Calu3 (cell line): Measurements from ENCODE around the gene CDK14. TPM values are rescaled to one million over a fixed set of nuclear protein-coding genes. Genes with fewer than 3 reads are reported as not detected.
"Not testable (repeated sequence)": the region's sequence is repeated elsewhere in the genome, so short reads cannot be mapped to it uniquely, and the experiment has no call there.

Source experiments
- BruUV-seq: library from RNA; stranded (reverse); fragments of 400-500 nt; replicated peaks from 2 replicates; lab custom pipeline; 2021; lab: Mats Ljungman, UMichigan
- CTCF ChIA-PET: fragments of 300-600 bp; sonication (Branson Sonifier 250); formaldehyde crosslinking; loops from one replicate; lab custom pipeline; 2022; ENCODE audit warnings: antibody characterized with exemption; lab: Charles Lee
- DNase-seq: peaks from one replicate; pipeline ENCODE4 v3.0.0; 2022
- H3K27ac Mint-ChIP-seq: one replicate; pipeline ENCODE4 v1.8.0; 2022; ENCODE audit warnings: mixed read lengths; ENCODE audit not compliant: unreplicated experiment
- H3K27me3 Mint-ChIP-seq: one replicate; pipeline ENCODE4 v1.8.0; 2022; ENCODE audit warnings: mixed read lengths; ENCODE audit not compliant: unreplicated experiment
- H3K36me3 Mint-ChIP-seq: one replicate; pipeline ENCODE4 v1.8.0; 2022; ENCODE audit warnings: mild to moderate bottlenecking, moderate library complexity, mixed read lengths; ENCODE audit not compliant: insufficient read depth, unreplicated experiment
- H3K4me1 Mint-ChIP-seq: one replicate; pipeline ENCODE4 v1.8.0; 2022; ENCODE audit warnings: mild to moderate bottlenecking, low read depth, mixed read lengths; ENCODE audit not compliant: unreplicated experiment
- H3K4me3 Mint-ChIP-seq: one replicate; pipeline ENCODE4 v1.8.0; 2022; ENCODE audit warnings: mild to moderate bottlenecking, low read depth, moderate library complexity, mixed read lengths; ENCODE audit not compliant: unreplicated experiment
- H3K9me3 Mint-ChIP-seq: one replicate; pipeline ENCODE4 v1.8.0; 2022; ENCODE audit warnings: low read depth, mixed read lengths; ENCODE audit not compliant: unreplicated experiment
- intact Hi-C: fragments of 100-400 bp; cut with micrococcal nuclease; formaldehyde crosslinking; loops from one replicate; pipeline ENCODE4 v1.10.0; 2022; ENCODE audit not compliant: unreplicated experiment
- total RNA-seq: library from RNA; stranded (reverse); gene quantifications from 2 replicates; pipeline ENCODE4 v1.2.3, GENCODE V29; 2022
- TF ChIP-seq, protein P1 (sequence below): fragments of 200-600 bp; IDR thresholded peaks from one replicate; pipeline ENCODE4 v1.8.0; 2022; ENCODE audit warnings: antibody characterized with exemption; ENCODE audit not compliant: unreplicated experiment

The CDK14 gene
- total RNA-seq, 1 experiment from 2014 or later: 29.4 TPM

DNA sequence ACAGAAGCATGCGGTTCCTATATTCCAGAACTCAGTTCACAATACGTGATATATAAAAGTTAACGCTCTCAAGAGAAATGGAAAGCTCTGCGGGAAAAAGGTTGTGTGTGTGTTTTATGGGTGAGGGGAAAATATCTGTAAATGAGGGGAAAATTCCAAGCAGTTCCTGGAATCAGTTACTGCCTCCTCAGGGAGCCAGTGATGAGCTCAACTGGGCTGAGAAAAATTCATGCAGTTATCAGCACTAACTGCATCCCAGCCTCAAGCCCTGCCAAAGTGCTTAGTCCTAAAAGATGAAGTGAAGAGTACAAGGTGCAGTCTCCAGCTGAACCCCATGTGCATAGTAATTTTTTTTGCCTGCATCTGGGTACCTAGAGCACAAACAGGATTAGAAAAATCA, 191.9 kb downstream of the CDK14 start:
- TF ChIP-seq, protein P1, sequence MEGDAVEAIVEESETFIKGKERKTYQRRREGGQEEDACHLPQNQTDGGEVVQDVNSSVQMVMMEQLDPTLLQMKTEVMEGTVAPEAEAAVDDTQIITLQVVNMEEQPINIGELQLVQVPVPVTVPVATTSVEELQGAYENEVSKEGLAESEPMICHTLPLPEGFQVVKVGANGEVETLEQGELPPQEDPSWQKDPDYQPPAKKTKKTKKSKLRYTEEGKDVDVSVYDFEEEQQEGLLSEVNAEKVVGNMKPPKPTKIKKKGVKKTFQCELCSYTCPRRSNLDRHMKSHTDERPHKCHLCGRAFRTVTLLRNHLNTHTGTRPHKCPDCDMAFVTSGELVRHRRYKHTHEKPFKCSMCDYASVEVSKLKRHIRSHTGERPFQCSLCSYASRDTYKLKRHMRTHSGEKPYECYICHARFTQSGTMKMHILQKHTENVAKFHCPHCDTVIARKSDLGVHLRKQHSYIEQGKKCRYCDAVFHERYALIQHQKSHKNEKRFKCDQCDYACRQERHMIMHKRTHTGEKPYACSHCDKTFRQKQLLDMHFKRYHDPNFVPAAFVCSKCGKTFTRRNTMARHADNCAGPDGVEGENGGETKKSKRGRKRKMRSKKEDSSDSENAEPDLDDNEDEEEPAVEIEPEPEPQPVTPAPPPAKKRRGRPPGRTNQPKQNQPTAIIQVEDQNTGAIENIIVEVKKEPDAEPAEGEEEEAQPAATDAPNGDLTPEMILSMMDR: no peak
- intact Hi-C loops: no loop called here
- Mint-ChIP-seq H3K27ac (no peak overlapping the region), H3K27me3 (no peaks in the 10 kb centered on the region), H3K4me3 (no peak overlapping the region), H3K9me3 (peaks cover 8% of the 10 kb centered on the region), H3K4me1 (no peaks in the 10 kb centered on the region), H3K36me3 (no peaks in the 10 kb centered on the region)
- BruUV-seq: no TSS peak
- DNase-seq: no peak
- CTCF ChIA-PET: no interaction called here

DNA sequence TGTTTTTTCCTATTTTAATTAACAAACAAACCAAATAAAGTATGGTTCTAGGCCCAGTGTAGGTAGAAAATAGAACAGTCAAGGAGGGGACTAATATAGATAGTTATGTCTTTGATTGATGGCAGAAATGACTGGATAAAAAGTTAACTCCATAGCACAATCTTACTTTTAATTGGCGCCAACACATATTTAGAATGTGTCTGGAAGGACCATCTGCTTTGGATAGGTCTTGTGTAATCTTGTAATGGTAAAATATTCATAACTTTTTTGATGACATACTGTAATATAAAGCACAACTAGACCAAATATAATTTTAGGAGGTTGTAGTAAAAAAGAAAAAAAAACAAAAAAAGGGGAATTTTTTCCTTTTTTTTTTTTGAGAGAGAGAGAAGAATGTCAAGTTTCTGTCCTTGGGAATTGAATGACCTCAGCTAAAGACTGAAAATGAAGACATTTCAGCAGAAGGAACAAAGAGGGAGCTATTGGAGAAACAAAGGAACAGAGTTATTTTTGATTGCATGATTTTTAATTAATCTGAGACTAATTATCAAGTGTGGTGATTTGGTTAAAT, 193.7 kb downstream of the CDK14 start:
- DNase-seq: no peak
- no peak overlapping the region for H3K4me3 Mint-ChIP-seq
- no peak overlapping the region for H3K27ac Mint-ChIP-seq
- no peaks in the 10 kb centered on the region for H3K4me1 Mint-ChIP-seq
- intact Hi-C loops: no loop called here
- CTCF ChIA-PET: no interaction called here
- TF ChIP-seq, protein P1: no peak
- H3K27me3 Mint-ChIP-seq: no peaks in the 10 kb centered on the region
- no TSS peak for BruUV-seq
- no peaks in the 10 kb centered on the region for H3K36me3 Mint-ChIP-seq
- H3K9me3 Mint-ChIP-seq: peaks cover 8% of the 10 kb centered on the region

DNA sequence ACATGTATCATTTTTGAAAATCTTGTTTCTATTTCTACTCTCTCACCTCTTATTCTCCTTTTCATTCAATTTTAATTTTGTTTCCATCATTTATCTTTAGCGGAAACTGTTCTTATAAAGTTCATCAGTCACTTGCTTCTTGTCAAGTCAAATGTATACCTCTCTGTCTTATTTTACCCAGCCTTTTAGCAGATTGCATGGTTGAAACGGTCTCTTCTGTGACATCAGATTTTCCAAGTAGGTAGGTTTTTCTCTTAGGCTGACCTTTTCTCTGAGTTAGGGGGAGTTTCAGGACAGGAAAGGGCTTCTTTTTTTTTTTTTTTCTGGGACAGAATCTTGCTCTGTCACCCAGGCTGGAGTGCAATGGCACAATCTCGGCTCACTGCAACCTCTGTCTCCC, 195.5 kb downstream of the CDK14 start:
- TF ChIP-seq, protein P1: no peak
- intact Hi-C loops: no loop called here
- H3K9me3 Mint-ChIP-seq: peaks cover 8% of the 10 kb centered on the region
- CTCF ChIA-PET: interaction anchor here (0.7 kb wide), 1 partner anchor 1276 kb away, joined by 3 read pairs; no protein-coding TSS in a partner anchor
- no peaks in the 10 kb centered on the region for H3K4me1 Mint-ChIP-seq
- no peak overlapping the region for H3K4me3 Mint-ChIP-seq
- H3K27me3 Mint-ChIP-seq: no peaks in the 10 kb centered on the region
- no peaks in the 10 kb centered on the region for H3K36me3 Mint-ChIP-seq
- no TSS peak for BruUV-seq
- no peak for DNase-seq
- H3K27ac Mint-ChIP-seq: no peak overlapping the region

DNA sequence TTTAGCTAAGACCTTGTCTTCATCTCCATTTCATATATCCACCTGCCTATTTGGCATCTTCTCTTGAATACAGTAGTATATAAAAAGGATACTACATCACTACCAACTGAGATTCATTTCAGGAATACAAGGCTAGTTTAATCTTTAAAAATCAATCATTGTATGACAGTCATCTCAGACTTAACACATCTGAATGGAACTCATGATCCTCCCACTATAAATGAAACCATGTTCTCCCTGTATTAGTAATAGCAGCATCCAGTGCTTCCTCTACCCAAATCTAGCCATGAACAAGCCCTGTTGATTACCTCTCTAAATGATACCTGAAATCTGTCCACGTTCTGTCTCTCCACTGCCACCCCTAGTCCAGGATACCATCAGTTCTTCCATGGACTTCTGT, 196.2 kb downstream of the CDK14 start:
- Mint-ChIP-seq H3K9me3 (peaks cover 8% of the 10 kb centered on the region), H3K4me1 (no peaks in the 10 kb centered on the region), H3K36me3 (no peaks in the 10 kb centered on the region), H3K27ac (no peak overlapping the region), H3K4me3 (no peak overlapping the region), H3K27me3 (no peaks in the 10 kb centered on the region)
- DNase-seq: no peak
- CTCF ChIA-PET: no interaction called here
- no TSS peak for BruUV-seq
- intact Hi-C loops: no loop called here
- TF ChIP-seq, protein P1: no peak

DNA sequence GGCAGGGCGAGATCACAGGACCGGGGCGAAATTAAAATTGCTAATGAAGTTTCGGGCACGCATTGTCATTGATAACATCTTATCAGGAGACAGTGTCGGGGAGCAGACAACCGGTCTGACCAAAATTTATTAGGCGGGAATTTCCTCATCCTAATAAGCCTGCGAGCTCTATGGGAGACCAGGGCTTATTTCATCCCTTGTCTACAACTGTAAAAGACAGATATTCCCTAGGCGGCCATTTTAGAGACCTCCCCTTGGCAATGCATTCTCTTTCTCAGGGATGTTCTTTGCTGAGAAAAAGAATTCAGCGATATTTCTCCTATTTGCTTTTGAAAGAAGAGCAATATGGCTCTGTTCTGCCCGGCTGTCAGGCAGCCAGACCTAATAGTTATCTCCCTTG, 198.1 kb downstream of the CDK14 start:
- BruUV-seq, H3K4me1 Mint-ChIP-seq, H3K27me3 Mint-ChIP-seq, CTCF ChIA-PET, H3K4me3 Mint-ChIP-seq, H3K36me3 Mint-ChIP-seq, intact Hi-C loops, H3K27ac Mint-ChIP-seq, H3K9me3 Mint-ChIP-seq, DNase-seq: not testable (repeated sequence)
